GM18517 (cell line): Measurements from ENCODE around the gene SEC14L1.

ENCODE experiments used
- ATAC-seq: cut with Tn5 transposase; IDR thresholded peaks from one replicate; pipeline ENCODE4 v1.9.1; 2021; ENCODE audit warnings: mild to moderate bottlenecking, moderate library complexity; ENCODE audit not compliant: unreplicated experiment

Gene SEC14L1

GRCh38 chr17:77211681-77212080, 70.9 kb downstream of the SEC14L1 start:
- ATAC-seq, result no peak

- ATAC-seq, result peak; percentile 80
Observed at GRCh38 chr17:77212081-77212832, 71.5 kb downstream of the SEC14L1 start.

- no peak for ATAC-seq
Observed at GRCh38 chr17:77212833-77213777, 72.3 kb downstream of the SEC14L1 start.

- no peak for ATAC-seq
Observed at GRCh38 chr17:77213778-77214132, 73.0 kb downstream of the SEC14L1 start.

GRCh38 chr17:77214328-77214727, 73.6 kb downstream of the SEC14L1 start:
- no peak for ATAC-seq

GRCh38 chr17:77214743-77215142, 74.0 kb downstream of the SEC14L1 start:
- ATAC-seq, result no peak

- no peak for ATAC-seq
Observed at GRCh38 chr17:77215281-77215680, 74.5 kb downstream of the SEC14L1 start.

GRCh38 chr17:77216486-77216885, 75.7 kb downstream of the SEC14L1 start:
- ATAC-seq, result no peak

GRCh38 chr17:77217123-77217522, 76.4 kb downstream of the SEC14L1 start:
- ATAC-seq, result no peak

GRCh38 chr17:77217566-77217965, 76.8 kb downstream of the SEC14L1 start:
- ATAC-seq, result no peak

GRCh38 chr17:77218902-77219301, 78.1 kb downstream of the SEC14L1 start:
- ATAC-seq, result no peak

- no peak for ATAC-seq
Observed at GRCh38 chr17:77222356-77222755, 81.6 kb downstream of the SEC14L1 start.

- no peak for ATAC-seq
Observed at GRCh38 chr17:77223642-77224420, 83.1 kb downstream of the SEC14L1 start.

- ATAC-seq, result no peak
Observed at GRCh38 chr17:77225265-77225664, 84.5 kb downstream of the SEC14L1 start.

- no peak for ATAC-seq
Observed at GRCh38 chr17:77227461-77228240, 86.9 kb downstream of the SEC14L1 start.

GRCh38 chr17:77228241-77228752, 87.5 kb downstream of the SEC14L1 start:
- no peak for ATAC-seq

GRCh38 chr17:77228816-77229215, 88.0 kb downstream of the SEC14L1 start:
- no peak for ATAC-seq

GRCh38 chr17:77229786-77230435, 89.1 kb downstream of the SEC14L1 start:
- ATAC-seq, result no peak

- ATAC-seq, result no peak
Observed at GRCh38 chr17:77230436-77230830, 89.7 kb downstream of the SEC14L1 start.
